ENCODE measurements around the gene KIF20B.
"Not testable (repeated sequence)": the region's sequence is repeated elsewhere in the genome, so short reads cannot be mapped to it uniquely, and the experiment has no call there.

Gene KIF20B

GRCh38 chr10:89810908-89811525 lies 109.6 kb downstream of the KIF20B start:
- TF ChIP-seq CTCF (IDR thresholded peaks at IDR 0.05; ENCODE audit: low read depth, low read length): no peak
- H3K4me3 ChIP-seq (ENCODE audit: low read depth, low read length): no peak overlapping the region

GRCh38 chr10:89813546-89813945 lies 112.2 kb downstream of the KIF20B start:
- no peak for TF ChIP-seq CTCF (IDR thresholded peaks at IDR 0.05; ENCODE audit: low read depth, low read length)
- H3K4me3 ChIP-seq (ENCODE audit: low read depth, low read length): no peak overlapping the region

- no peak for TF ChIP-seq CTCF (IDR thresholded peaks at IDR 0.05; ENCODE audit: low read depth, low read length)
These were observed 112.9 kb downstream of the KIF20B start for GRCh38 chr10:89814278-89814677.

GRCh38 chr10:89815049-89815853 lies 113.9 kb downstream of the KIF20B start:
- H3K4me3 ChIP-seq (ENCODE audit: low read depth, low read length): no peak overlapping the region
- no peak for TF ChIP-seq CTCF (IDR thresholded peaks at IDR 0.05; ENCODE audit: low read depth, low read length)

More at GRCh38 chr10:89814278-89814677, 112.9 kb downstream of the KIF20B start:
- H3K4me3 ChIP-seq (ENCODE audit: low read depth, low read length): no peak overlapping the region

GRCh38 chr10:89819008-89819407 lies 117.6 kb downstream of the KIF20B start:
- H3K4me3 ChIP-seq (ENCODE audit: low read depth, low read length): not testable (repeated sequence)

Data from WI38 (cell line).